Mesendoderm (in vitro differentiated cells): ENCODE data around the gene NME3.

ENCODE experiments used
- DNase-seq: peaks from one replicate; pipeline ENCODE4 v3.0.0; 2013
- H2AK5ac ChIP-seq: 2 replicates; pipeline ENCODE4 v1.6.1; 2013; ENCODE audit warnings: low read length, inconsistent platforms
- H2BK120ac ChIP-seq: 2 replicates; pipeline ENCODE4 v1.6.1; 2013; ENCODE audit warnings: low read depth, mild to moderate bottlenecking, low read length, moderate library complexity, mixed read lengths
- H2BK15ac ChIP-seq: replicated peaks from 2 replicates; pipeline ENCODE4 v1.6.1; 2013; ENCODE audit warnings: low read depth, mild to moderate bottlenecking, moderate library complexity
- H2BK5ac ChIP-seq: 2 replicates; pipeline ENCODE4 v1.6.1; 2013; ENCODE audit warnings: low read length, inconsistent platforms
- H3K18ac ChIP-seq: 2 replicates; pipeline ENCODE4 v1.6.1; 2013; ENCODE audit warnings: mild to moderate bottlenecking, low read length, mixed read lengths
- H3K23ac ChIP-seq: one replicate; pipeline ENCODE4 v1.6.1; 2013; ENCODE audit warnings: low read length
- H3K27ac ChIP-seq: 2 replicates; pipeline ENCODE4 v1.5.1; 2013; ENCODE audit warnings: low read depth, mild to moderate bottlenecking, inconsistent platforms, low read length, moderate library complexity
- H3K27me3 ChIP-seq: 2 replicates; pipeline ENCODE4 v1.6.1; 2013; ENCODE audit warnings: low read length, control low read depth, mild to moderate bottlenecking, inconsistent platforms; ENCODE audit not compliant: insufficient read depth, poor library complexity
- H3K36me3 ChIP-seq: 2 replicates; pipeline ENCODE4 v1.6.1; 2013; ENCODE audit warnings: low read length, inconsistent platforms; ENCODE audit not compliant: control insufficient read depth, insufficient read depth
- H3K4ac ChIP-seq: one replicate; pipeline ENCODE4 v1.6.1; 2013; ENCODE audit warnings: low read depth, mild to moderate bottlenecking, low read length, moderate library complexity
- H3K4me1 ChIP-seq: 2 replicates; pipeline ENCODE4 v1.6.1; 2013; ENCODE audit warnings: low read depth, low read length, inconsistent platforms; ENCODE audit not compliant: control insufficient read depth
- H3K4me2 ChIP-seq: 2 replicates; pipeline ENCODE4 v1.6.1; 2013; ENCODE audit warnings: low read length
- H3K4me3 ChIP-seq: 2 replicates; pipeline ENCODE4 v1.5.1; 2013; ENCODE audit warnings: mild to moderate bottlenecking, low read length
- H3K56ac ChIP-seq: one replicate; pipeline ENCODE4 v1.6.1; 2013; ENCODE audit warnings: low read length
- H3K79me1 ChIP-seq: 2 replicates; pipeline ENCODE4 v1.6.1; 2013; ENCODE audit warnings: low read length, inconsistent platforms
- H3K79me2 ChIP-seq: 2 replicates; pipeline ENCODE4 v1.6.1; 2013; ENCODE audit warnings: mild to moderate bottlenecking, low read length; ENCODE audit not compliant: control insufficient read depth, insufficient read depth
- H3K9ac ChIP-seq: 2 replicates; pipeline ENCODE4 v1.6.1; 2013; ENCODE audit warnings: low read length, inconsistent platforms
- H4K5ac ChIP-seq: one replicate; pipeline ENCODE4 v1.6.1; 2013; ENCODE audit warnings: low read length
- H4K8ac ChIP-seq: one replicate; pipeline ENCODE4 v1.6.1; 2013; ENCODE audit warnings: low read depth, mild to moderate bottlenecking, control low read depth, low read length, moderate library complexity
- WGBS: extraction: QIAGEN DNeasy Blood & Tissue Kit; methylation state at CpG from one replicate; pipeline ENCODE4 v1.1.7; 2013; ENCODE audit warnings: low lambda C conversion rate, missing lambda C conversion rate; ENCODE audit not compliant: insufficient coverage; ENCODE audit errors: extremely low coverage; 5-methylcytosine and 5-hydroxymethylcytosine counted together

The NME3 gene

GRCh38 chr16:1818204-1818872, 47.0 kb upstream of the NME3 start:
- H3K4me2 ChIP-seq, result no peak overlapping the region
- H3K9ac ChIP-seq, result no peak overlapping the region
- no peak overlapping the region for H3K4me3 ChIP-seq
- H3K79me2 ChIP-seq, result no peaks in the 10 kb centered on the region
- H3K23ac ChIP-seq, result no peak overlapping the region
- no peak for DNase-seq
- no peaks in the 10 kb centered on the region for H3K27me3 ChIP-seq
- H3K4me1 ChIP-seq, result no peaks in the 10 kb centered on the region
- H3K4ac ChIP-seq, result no peak overlapping the region
- no peak overlapping the region for H4K8ac ChIP-seq
- H2AK5ac ChIP-seq, result no peak overlapping the region
- H2BK15ac ChIP-seq, result no peak overlapping the region
- no CpG with 5 or more reads among the region's 27 CpGs for WGBS
- H3K18ac ChIP-seq, result no peak overlapping the region
- H2BK120ac ChIP-seq, result no peak overlapping the region
- no peak overlapping the region for H3K56ac ChIP-seq
- H2BK5ac ChIP-seq, result no peak overlapping the region
- H4K5ac ChIP-seq, result no peak overlapping the region
- no peaks in the 10 kb centered on the region for H3K79me1 ChIP-seq
- H3K36me3 ChIP-seq, result no peaks in the 10 kb centered on the region
- no peak overlapping the region for H3K27ac ChIP-seq

- no peak overlapping the region for H2AK5ac ChIP-seq
- H3K27ac ChIP-seq, result no peak overlapping the region
- H4K5ac ChIP-seq, result no peak overlapping the region
- no peak overlapping the region for H3K4me2 ChIP-seq
- no peak overlapping the region for H2BK120ac ChIP-seq
- no peak overlapping the region for H4K8ac ChIP-seq
- DNase-seq, result no peak
- H3K56ac ChIP-seq, result no peak overlapping the region
- H3K23ac ChIP-seq, result no peak overlapping the region
- no peak overlapping the region for H3K4me3 ChIP-seq
- H3K4ac ChIP-seq, result no peak overlapping the region
- no peak overlapping the region for H3K9ac ChIP-seq
- H3K79me1 ChIP-seq, result no peaks in the 10 kb centered on the region
- H3K27me3 ChIP-seq, result no peaks in the 10 kb centered on the region
- no peak overlapping the region for H2BK15ac ChIP-seq
- H3K36me3 ChIP-seq, result no peaks in the 10 kb centered on the region
- no peak overlapping the region for H3K18ac ChIP-seq
- WGBS, result no CpG with 5 or more reads among the region's 17 CpGs
- no peaks in the 10 kb centered on the region for H3K79me2 ChIP-seq
- H3K4me1 ChIP-seq, result no peaks in the 10 kb centered on the region
- H2BK5ac ChIP-seq, result no peak overlapping the region
These were observed 46.4 kb upstream of the NME3 start for GRCh38 chr16:1817716-1818115.

- H3K4me1 ChIP-seq, result no peaks in the 10 kb centered on the region
- H2BK15ac ChIP-seq, result no peak overlapping the region
- no peak overlapping the region for H3K9ac ChIP-seq
- no peaks in the 10 kb centered on the region for H3K27me3 ChIP-seq
- H4K8ac ChIP-seq, result no peak overlapping the region
- H3K4me3 ChIP-seq, result no peak overlapping the region
- no peak overlapping the region for H2BK5ac ChIP-seq
- no peak overlapping the region for H3K23ac ChIP-seq
- H2AK5ac ChIP-seq, result no peak overlapping the region
- H2BK120ac ChIP-seq, result no peak overlapping the region
- no peaks in the 10 kb centered on the region for H3K36me3 ChIP-seq
- WGBS, result no CpG with 5 or more reads among the region's 9 CpGs
- H3K79me2 ChIP-seq, result no peaks in the 10 kb centered on the region
- H3K27ac ChIP-seq, result no peak overlapping the region
- H3K18ac ChIP-seq, result no peak overlapping the region
- H3K4me2 ChIP-seq, result no peak overlapping the region
- no peak for DNase-seq
- H4K5ac ChIP-seq, result no peak overlapping the region
- H3K79me1 ChIP-seq, result no peaks in the 10 kb centered on the region
- no peak overlapping the region for H3K56ac ChIP-seq
- no peak overlapping the region for H3K4ac ChIP-seq
These were observed 45.9 kb upstream of the NME3 start for GRCh38 chr16:1817276-1817589.

GRCh38 chr16:1816396-1817275, 45.3 kb upstream of the NME3 start:
- Histone ChIP-seq H3K27me3 (no peaks in the 10 kb centered on the region), H3K4me1 (no peaks in the 10 kb centered on the region), H4K8ac (no peak overlapping the region), H2BK15ac (no peak overlapping the region), H3K79me2 (no peaks in the 10 kb centered on the region), H3K56ac (no peak overlapping the region), H3K79me1 (no peaks in the 10 kb centered on the region), H3K27ac (no peak overlapping the region), H3K4me3 (no peak overlapping the region), H4K5ac (no peak overlapping the region), H2BK5ac (no peak overlapping the region), H2BK120ac (no peak overlapping the region), H3K4me2 (no peak overlapping the region), H3K18ac (no peak overlapping the region), H2AK5ac (no peak overlapping the region), H3K36me3 (no peaks in the 10 kb centered on the region), H3K23ac (no peak overlapping the region), H3K4ac (no peak overlapping the region), H3K9ac (no peak overlapping the region)
- WGBS, result no CpG with 5 or more reads among the region's 40 CpGs
- no peak for DNase-seq

- H3K4me1 ChIP-seq, result no peaks in the 10 kb centered on the region
- H3K27ac ChIP-seq, result no peak overlapping the region
- no peak overlapping the region for H2BK5ac ChIP-seq
- no peak overlapping the region for H2BK120ac ChIP-seq
- no peak overlapping the region for H3K56ac ChIP-seq
- no peak overlapping the region for H3K9ac ChIP-seq
- DNase-seq, result no peak
- no peaks in the 10 kb centered on the region for H3K36me3 ChIP-seq
- no peak overlapping the region for H4K5ac ChIP-seq
- no peak overlapping the region for H4K8ac ChIP-seq
- H3K18ac ChIP-seq, result no peak overlapping the region
- H3K4me2 ChIP-seq, result no peak overlapping the region
- no peaks in the 10 kb centered on the region for H3K79me2 ChIP-seq
- H3K27me3 ChIP-seq, result no peaks in the 10 kb centered on the region
- no peak overlapping the region for H2AK5ac ChIP-seq
- H3K4ac ChIP-seq, result no peak overlapping the region
- WGBS, result no CpG with 5 or more reads among the region's 11 CpGs
- no peaks in the 10 kb centered on the region for H3K79me1 ChIP-seq
- no peak overlapping the region for H2BK15ac ChIP-seq
- H3K23ac ChIP-seq, result no peak overlapping the region
- H3K4me3 ChIP-seq, result no peak overlapping the region
These were observed 44.1 kb upstream of the NME3 start for GRCh38 chr16:1815461-1815860.
